ENCODE results near the gene TRIOBP.
A peak's percentile ranks its signal among the peaks of the same experiment; 100 is the strongest.

Gene TRIOBP

GRCh38 chr22:37731804-37732471 lies 35.1 kb downstream of the TRIOBP start:
- no peak for DNase-seq (ENCODE audit: low read depth in 2 of 3, low spot score in 2 of 3)

GRCh38 chr22:37732699-37733607 lies 36.1 kb downstream of the TRIOBP start:
- no peak for DNase-seq (ENCODE audit: low read depth in 2 of 3, low spot score in 2 of 3)

- no peak for DNase-seq (ENCODE audit: low read depth in 2 of 3, low spot score in 2 of 3)
These were observed 37.0 kb downstream of the TRIOBP start for GRCh38 chr22:37733625-37734401.

GRCh38 chr22:37734402-37734700 lies 37.5 kb downstream of the TRIOBP start:
- no peak for DNase-seq (ENCODE audit: low read depth in 2 of 3, low spot score in 2 of 3)

- no peak for DNase-seq (ENCODE audit: low read depth in 2 of 3, low spot score in 2 of 3)
These were observed 38.2 kb downstream of the TRIOBP start for GRCh38 chr22:37734964-37735451.

- DNase-seq (ENCODE audit: low read depth in 2 of 3, low spot score in 2 of 3), result no peak
These were observed 42.2 kb downstream of the TRIOBP start for GRCh38 chr22:37739035-37739434.

GRCh38 chr22:37739611-37740049 lies 42.8 kb downstream of the TRIOBP start:
- no peak for DNase-seq (ENCODE audit: low read depth in 2 of 3, low spot score in 2 of 3)

- no peak for DNase-seq (ENCODE audit: low read depth in 2 of 3, low spot score in 2 of 3)
These were observed 43.8 kb downstream of the TRIOBP start for GRCh38 chr22:37740455-37741311.

GRCh38 chr22:37741312-37741795 lies 44.5 kb downstream of the TRIOBP start:
- no peak for DNase-seq (ENCODE audit: low read depth in 2 of 3, low spot score in 2 of 3)

- DNase-seq (ENCODE audit: low read depth in 2 of 3, low spot score in 2 of 3), result no peak
These were observed 45.7 kb downstream of the TRIOBP start for GRCh38 chr22:37742376-37743171.

- DNase-seq (ENCODE audit: low read depth in 2 of 3, low spot score in 2 of 3), result no peak
These were observed 47.7 kb downstream of the TRIOBP start for GRCh38 chr22:37744589-37744988.

GRCh38 chr22:37745548-37746365 lies 48.9 kb downstream of the TRIOBP start:
- DNase-seq (ENCODE audit: low read depth in 2 of 3, low spot score in 2 of 3), result peak; percentile 62 to 83 (median 71)

GRCh38 chr22:37746366-37747079 lies 49.7 kb downstream of the TRIOBP start:
- peak in 2 of 3 experiments; percentile 23 to 31 for DNase-seq (ENCODE audit: low read depth in 2 of 3, low spot score in 2 of 3)

- no peak for DNase-seq (ENCODE audit: low read depth in 2 of 3, low spot score in 2 of 3)
These were observed 50.3 kb downstream of the TRIOBP start for GRCh38 chr22:37747080-37747714.

- no peak for DNase-seq (ENCODE audit: low read depth in 2 of 3, low spot score in 2 of 3)
These were observed 50.9 kb downstream of the TRIOBP start for GRCh38 chr22:37747715-37748100.

GRCh38 chr22:37748659-37749058 lies 51.8 kb downstream of the TRIOBP start:
- DNase-seq (ENCODE audit: low read depth in 2 of 3, low spot score in 2 of 3), result no peak

GRCh38 chr22:37749226-37749625 lies 52.4 kb downstream of the TRIOBP start:
- no peak for DNase-seq (ENCODE audit: low read depth in 2 of 3, low spot score in 2 of 3)
